MCF 10A (cell line): Measurements from ENCODE around the gene ZBED5. TPM values are rescaled to one million over a fixed set of nuclear protein-coding genes. Genes with fewer than 3 reads are reported as not detected.

ENCODE experiments used
- BruUV-seq: library from RNA; stranded (reverse); fragments of 400-500 nt; replicated peaks from 2 replicates; lab custom pipeline; 2021; lab: Mats Ljungman, UMichigan
- CTCF ChIA-PET: fragments of 300-600 bp; sonication (Branson Sonifier 250); formaldehyde crosslinking; extraction: SDS; loops from one replicate; lab custom pipeline; 2021; ENCODE audit warnings: antibody characterized with exemption, inconsistent platforms; lab: Yijun Ruan, JAX
- POLR2A ChIA-PET: fragments of 300-600, 350-650 bp; sonication (Branson Sonifier 250); formaldehyde crosslinking; extraction: SDS; loops from one replicate; lab custom pipeline; 2020; ENCODE audit warnings: antibody characterized with exemption, inconsistent platforms; lab: Yijun Ruan, JAX
- DNase-seq: peaks from one replicate; pipeline ENCODE4 v3.0.0-alpha.2; 2018; ENCODE audit not compliant: unreplicated experiment
- H3K27ac Mint-ChIP-seq: one replicate; pipeline ENCODE4 v1.8.0; 2022; ENCODE audit warnings: mild to moderate bottlenecking, low read depth, mixed read lengths; ENCODE audit not compliant: unreplicated experiment
- H3K27me3 Mint-ChIP-seq: one replicate; pipeline ENCODE4 v1.8.0; 2022; ENCODE audit warnings: mixed read lengths; ENCODE audit not compliant: insufficient read depth, unreplicated experiment
- H3K36me3 Mint-ChIP-seq: one replicate; pipeline ENCODE4 v1.8.0; 2022; ENCODE audit warnings: mild to moderate bottlenecking, moderate library complexity, mixed read lengths; ENCODE audit not compliant: insufficient read depth, unreplicated experiment
- H3K4me1 Mint-ChIP-seq: one replicate; pipeline ENCODE4 v1.8.0; 2022; ENCODE audit warnings: mixed read lengths; ENCODE audit not compliant: insufficient read depth, unreplicated experiment
- H3K4me3 Mint-ChIP-seq: one replicate; pipeline ENCODE4 v1.8.0; 2022; ENCODE audit warnings: mild to moderate bottlenecking, moderate library complexity, mixed read lengths; ENCODE audit not compliant: unreplicated experiment
- H3K9me3 Mint-ChIP-seq: one replicate; pipeline ENCODE4 v1.8.0; 2022; ENCODE audit warnings: mixed read lengths; ENCODE audit not compliant: unreplicated experiment
- CTCF ChIP-seq: fragments of 200-600 bp; IDR thresholded peaks from one replicate; pipeline ENCODE4 v1.8.0; 2022; ENCODE audit warnings: antibody characterized with exemption, mild to moderate bottlenecking; ENCODE audit not compliant: unreplicated experiment
- intact Hi-C: fragments of 100-400 bp; cut with micrococcal nuclease; formaldehyde crosslinking; loops from 2 replicates; pipeline ENCODE4 v1.14.1; 2022
- total RNA-seq: library from RNA; stranded (reverse); gene quantifications from 2 replicates; pipeline ENCODE4 v1.2.3, GENCODE V29; 2022

ZBED5 gene
- total RNA-seq, 1 experiment from 2014 or later = 38.9 TPM

- Mint-ChIP-seq H3K4me3 (no peak overlapping the region), H3K27ac (no peak overlapping the region), H3K9me3 (no peaks in the 10 kb centered on the region), H3K27me3 (no peaks in the 10 kb centered on the region), H3K4me1 (no peaks in the 10 kb centered on the region), H3K36me3 (peaks cover 7% of the 10 kb centered on the region)
- TF ChIP-seq CTCF = no peak
- no peak for DNase-seq
- intact Hi-C loops = no loop called here
- ChIA-PET CTCF (interaction anchor here (1.2 to 1.5 kb wide), 2 partner anchors 9 to 76 kb away, joined by 4 read pairs; no protein-coding TSS in a partner anchor), POLR2A (interaction anchor here (1.0 to 6.9 kb wide), 6 partner anchors 7 to 183 kb away, joined by 3 to 53 read pairs (median 14); partner anchors contain the start of genes EIF4G2 and ZBED5)
- no TSS peak for BruUV-seq
Observed at GRCh38 chr11:10846660-10847059, 11.2 kb downstream of the ZBED5 start.

- H3K9me3 Mint-ChIP-seq = no peaks in the 10 kb centered on the region
- no peak for DNase-seq
- no peak overlapping the region for H3K4me3 Mint-ChIP-seq
- no peak overlapping the region for H3K27ac Mint-ChIP-seq
- H3K36me3 Mint-ChIP-seq = no peaks in the 10 kb centered on the region
- H3K4me1 Mint-ChIP-seq = no peaks in the 10 kb centered on the region
- H3K27me3 Mint-ChIP-seq = no peaks in the 10 kb centered on the region
- TF ChIP-seq CTCF = no peak
- intact Hi-C loops = no loop called here
- no TSS peak for BruUV-seq
- ChIA-PET POLR2A (interaction anchor here (1.0 to 6.9 kb wide), 2 partner anchors 35 to 184 kb away, joined by 3 to 53 read pairs; partner anchors contain the start of gene EIF4G2), CTCF (interaction anchor here (1.2 kb wide), 1 partner anchor 75 kb away, joined by 4 read pairs; no protein-coding TSS in a partner anchor)
Observed at GRCh38 chr11:10845589-10845988, 12.3 kb downstream of the ZBED5 start.

- H3K4me1 Mint-ChIP-seq = no peaks in the 10 kb centered on the region
- H3K4me3 Mint-ChIP-seq = no peak overlapping the region
- no peaks in the 10 kb centered on the region for H3K9me3 Mint-ChIP-seq
- no peak overlapping the region for H3K27ac Mint-ChIP-seq
- POLR2A ChIA-PET = interaction anchor here (0.6 to 6.9 kb wide), 3 partner anchors 9 to 35 kb away, joined by 3 to 53 read pairs (median 3); partner anchors contain the start of genes EIF4G2 and ZBED5
- intact Hi-C loops = no loop called here
- CTCF ChIA-PET = no interaction called here
- no TSS peak for BruUV-seq
- no peaks in the 10 kb centered on the region for H3K27me3 Mint-ChIP-seq
- H3K36me3 Mint-ChIP-seq = no peaks in the 10 kb centered on the region
- no peak for TF ChIP-seq CTCF
- no peak for DNase-seq
Observed at GRCh38 chr11:10844796-10845195, 13.1 kb downstream of the ZBED5 start.

- ChIA-PET CTCF (no interaction called here), POLR2A (interaction anchor here (0.9 to 6.9 kb wide), 4 partner anchors 13 to 35 kb away, joined by 3 to 53 read pairs (median 16); partner anchors contain the start of genes EIF4G2 and ZBED5)
- no peak overlapping the region for H3K27ac Mint-ChIP-seq
- H3K4me3 Mint-ChIP-seq = no peak overlapping the region
- intact Hi-C loops = no loop called here
- DNase-seq = no peak
- H3K9me3 Mint-ChIP-seq = no peaks in the 10 kb centered on the region
- H3K4me1 Mint-ChIP-seq = no peaks in the 10 kb centered on the region
- no TSS peak for BruUV-seq
- no peak for TF ChIP-seq CTCF
- H3K36me3 Mint-ChIP-seq = no peaks in the 10 kb centered on the region
- H3K27me3 Mint-ChIP-seq = no peaks in the 10 kb centered on the region
Observed at GRCh38 chr11:10844356-10844755, 13.5 kb downstream of the ZBED5 start.
